Stimulated activated CD8-positive, alpha-beta memory T cell treated with anti-CD3 and anti-CD28 coated beads, Interleukin-4, amount 100 ng/mL, for 4 hours (primary cell): ENCODE measurements around the gene KRTAP26-1.

Experiments used
- DNase-seq, 2 donors: peaks; one replicate each; pipeline ENCODE4 v3.0.0-alpha.2; 2020; ENCODE audit warnings: low read depth in 2 of 2, low spot score in 1 of 2

The KRTAP26-1 gene

GRCh38 chr21:30320215-30320614 is at the start of gene KRTAP26-1:
Gene KRTAP26-1 (minus strand): TSS chr21:30320315. CDS start chr21:30320035, 280 bp downstream.
- DNase-seq, result no peak

GRCh38 chr21:30355906-30356305 is 35.8 kb upstream of the KRTAP26-1 start:
- no peak for DNase-seq

- no peak for DNase-seq
Observed at GRCh38 chr21:30354308-30355005, 34.3 kb upstream of the KRTAP26-1 start.

GRCh38 chr21:30351534-30351933 is 31.4 kb upstream of the KRTAP26-1 start:
- no peak for DNase-seq

GRCh38 chr21:30349572-30349971 is 29.5 kb upstream of the KRTAP26-1 start:
- DNase-seq, result no peak

- no peak for DNase-seq
Observed at GRCh38 chr21:30348506-30348905, 28.4 kb upstream of the KRTAP26-1 start, which contains the start of gene KRTAP23-1. Gene KRTAP23-1 (minus strand): TSS chr21:30348606. CDS start chr21:30348606, 0 bp downstream.

- DNase-seq, result no peak
Observed at GRCh38 chr21:30345014-30345413, 24.9 kb upstream of the KRTAP26-1 start.

GRCh38 chr21:30340714-30341573 is 20.8 kb upstream of the KRTAP26-1 start:
- no peak for DNase-seq

- DNase-seq, result no peak
Observed at GRCh38 chr21:30338717-30339116, 18.6 kb upstream of the KRTAP26-1 start.

- no peak for DNase-seq
Observed at GRCh38 chr21:30337772-30338171, 17.7 kb upstream of the KRTAP26-1 start.

GRCh38 chr21:30337276-30337744 is 17.2 kb upstream of the KRTAP26-1 start, which contains the start of gene KRTAP27-1:
Gene KRTAP27-1 (minus strand): TSS chr21:30337694. CDS start chr21:30337668, 26 bp downstream.
- no peak for DNase-seq

GRCh38 chr21:30336596-30336995 is 16.5 kb upstream of the KRTAP26-1 start:
- DNase-seq, result no peak

- no peak for DNase-seq
Observed at GRCh38 chr21:30333736-30334135, 13.6 kb upstream of the KRTAP26-1 start.

- no peak for DNase-seq
Observed at GRCh38 chr21:30332681-30333080, 12.6 kb upstream of the KRTAP26-1 start.

- no peak for DNase-seq
Observed at GRCh38 chr21:30329203-30329875, 9.2 kb upstream of the KRTAP26-1 start.

GRCh38 chr21:30326390-30326789 is 6.3 kb upstream of the KRTAP26-1 start:
- no peak for DNase-seq

- DNase-seq, result no peak
Observed at GRCh38 chr21:30315701-30316100, 4.4 kb downstream of the KRTAP26-1 start.

GRCh38 chr21:30306884-30307283 is 13.2 kb downstream of the KRTAP26-1 start:
- DNase-seq, result no peak

- no peak for DNase-seq
Observed at GRCh38 chr21:30305136-30305535, 15.0 kb downstream of the KRTAP26-1 start.

- no peak for DNase-seq
Observed at GRCh38 chr21:30289215-30289614, 30.9 kb downstream of the KRTAP26-1 start, which contains the start of gene KRTAP25-1. Gene KRTAP25-1 (minus strand): TSS chr21:30289514. CDS start chr21:30289490, 24 bp downstream.

GRCh38 chr21:30282850-30283249 is 37.3 kb downstream of the KRTAP26-1 start, which contains the start of gene KRTAP24-1:
Gene KRTAP24-1 (minus strand): TSS chr21:30282950. CDS start chr21:30282932, 18 bp downstream.
- no peak for DNase-seq
